Measurements from ENCODE around the gene KCTD3.
A peak's percentile ranks its signal among the peaks of the same experiment; 100 is the strongest.

KCTD3 gene

DNA sequence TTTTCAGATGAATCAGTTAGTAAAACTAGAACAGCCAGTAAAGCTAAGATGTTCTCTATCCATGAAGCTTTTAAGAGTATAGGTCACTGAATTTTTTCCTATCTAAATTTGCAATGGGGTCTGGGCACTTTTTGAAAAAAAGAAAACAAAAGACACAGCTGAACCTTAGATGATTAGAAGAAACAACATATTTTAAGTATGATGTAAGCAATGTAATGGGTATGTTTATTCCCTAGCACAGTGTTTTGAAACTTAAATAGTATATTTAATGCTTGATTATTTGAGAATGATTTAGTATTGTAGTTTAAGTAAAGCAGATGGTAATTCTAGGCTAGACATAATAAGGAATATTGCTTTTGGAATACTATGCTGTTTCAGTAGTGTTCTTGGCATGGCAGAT is 36.2 kb downstream of the KCTD3 start:
- Mint-ChIP-seq H3K9me3 (no peaks in the 10 kb centered on the region), H3K27me3 (ENCODE audit: low read depth, poor library complexity) (no peaks in the 10 kb centered on the region), H3K27ac (no peak overlapping the region), H3K4me1 (peaks cover 19% of the 10 kb centered on the region), H3K4me3 (no peak overlapping the region), H3K36me3 (ENCODE audit: low read depth) (peaks cover 39% of the 10 kb centered on the region)
- TF ChIP-seq, protein P1, sequence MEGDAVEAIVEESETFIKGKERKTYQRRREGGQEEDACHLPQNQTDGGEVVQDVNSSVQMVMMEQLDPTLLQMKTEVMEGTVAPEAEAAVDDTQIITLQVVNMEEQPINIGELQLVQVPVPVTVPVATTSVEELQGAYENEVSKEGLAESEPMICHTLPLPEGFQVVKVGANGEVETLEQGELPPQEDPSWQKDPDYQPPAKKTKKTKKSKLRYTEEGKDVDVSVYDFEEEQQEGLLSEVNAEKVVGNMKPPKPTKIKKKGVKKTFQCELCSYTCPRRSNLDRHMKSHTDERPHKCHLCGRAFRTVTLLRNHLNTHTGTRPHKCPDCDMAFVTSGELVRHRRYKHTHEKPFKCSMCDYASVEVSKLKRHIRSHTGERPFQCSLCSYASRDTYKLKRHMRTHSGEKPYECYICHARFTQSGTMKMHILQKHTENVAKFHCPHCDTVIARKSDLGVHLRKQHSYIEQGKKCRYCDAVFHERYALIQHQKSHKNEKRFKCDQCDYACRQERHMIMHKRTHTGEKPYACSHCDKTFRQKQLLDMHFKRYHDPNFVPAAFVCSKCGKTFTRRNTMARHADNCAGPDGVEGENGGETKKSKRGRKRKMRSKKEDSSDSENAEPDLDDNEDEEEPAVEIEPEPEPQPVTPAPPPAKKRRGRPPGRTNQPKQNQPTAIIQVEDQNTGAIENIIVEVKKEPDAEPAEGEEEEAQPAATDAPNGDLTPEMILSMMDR (IDR thresholded peaks at IDR 0.05), result no peak
- no peak for DNase-seq

GRCh38 chr1:215605011-215605621 is 38.0 kb downstream of the KCTD3 start:
- H3K4me3 Mint-ChIP-seq, result no peak overlapping the region

GRCh38 chr1:215606036-215606435 is 38.9 kb downstream of the KCTD3 start:
- DNase-seq, result no peak

More at GRCh38 chr1:215605011-215605621, 38.0 kb downstream of the KCTD3 start:
- no peak for DNase-seq
- Mint-ChIP-seq H3K4me1 (peaks cover 5% of the 10 kb centered on the region), H3K27ac (peak overlapping the region; percentile 5), H3K9me3 (no peaks in the 10 kb centered on the region), H3K36me3 (ENCODE audit: low read depth) (peaks cover 45% of the 10 kb centered on the region), H3K27me3 (ENCODE audit: low read depth, poor library complexity) (no peaks in the 10 kb centered on the region)
- TF ChIP-seq, protein P1 (IDR thresholded peaks at IDR 0.05), result no peak

DNA sequence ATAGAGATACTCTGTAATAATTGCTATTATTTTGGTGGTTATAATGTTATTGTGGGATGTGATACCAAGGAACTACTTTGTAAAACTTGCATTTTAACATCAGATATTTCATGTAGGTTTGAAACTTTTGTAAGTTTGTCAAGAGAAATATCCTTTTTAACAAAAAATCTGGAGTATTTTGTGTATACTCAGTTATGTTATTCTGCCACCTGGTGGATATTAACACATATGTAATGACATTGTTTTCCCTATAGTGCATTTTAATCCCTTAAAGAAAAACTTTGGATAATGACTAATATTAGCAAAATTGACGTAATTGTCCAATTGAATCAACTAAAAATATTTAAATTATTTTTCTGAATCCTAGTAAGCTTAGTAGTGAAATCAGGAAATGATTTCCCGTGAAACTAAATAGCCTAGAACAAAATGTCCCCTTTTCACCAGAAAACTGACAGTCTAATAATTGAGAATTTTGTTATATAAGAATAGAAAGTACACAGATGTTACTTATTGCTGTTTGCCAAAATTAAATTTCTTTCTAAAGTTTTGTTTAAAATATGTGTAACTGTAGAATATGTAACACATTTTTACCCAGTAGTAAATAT is 39.6 kb downstream of the KCTD3 start:
- Mint-ChIP-seq H3K4me1 (no peaks in the 10 kb centered on the region), H3K4me3 (no peak overlapping the region), H3K27me3 (ENCODE audit: low read depth, poor library complexity) (no peaks in the 10 kb centered on the region), H3K27ac (no peak overlapping the region), H3K9me3 (no peaks in the 10 kb centered on the region), H3K36me3 (ENCODE audit: low read depth) (peaks cover 42% of the 10 kb centered on the region)
- DNase-seq, result no peak
- TF ChIP-seq, protein P1 (IDR thresholded peaks at IDR 0.05), result peak; percentile 45

More at GRCh38 chr1:215606036-215606435, 38.9 kb downstream of the KCTD3 start:
- H3K4me1 Mint-ChIP-seq, result no peaks in the 10 kb centered on the region
- peaks cover 46% of the 10 kb centered on the region for H3K36me3 Mint-ChIP-seq (ENCODE audit: low read depth)
- H3K27ac Mint-ChIP-seq, result no peak overlapping the region
- H3K9me3 Mint-ChIP-seq, result no peaks in the 10 kb centered on the region
- no peaks in the 10 kb centered on the region for H3K27me3 Mint-ChIP-seq (ENCODE audit: low read depth, poor library complexity)
- TF ChIP-seq, protein P1 (IDR thresholded peaks at IDR 0.05), result no peak
- H3K4me3 Mint-ChIP-seq, result no peak overlapping the region

DNA sequence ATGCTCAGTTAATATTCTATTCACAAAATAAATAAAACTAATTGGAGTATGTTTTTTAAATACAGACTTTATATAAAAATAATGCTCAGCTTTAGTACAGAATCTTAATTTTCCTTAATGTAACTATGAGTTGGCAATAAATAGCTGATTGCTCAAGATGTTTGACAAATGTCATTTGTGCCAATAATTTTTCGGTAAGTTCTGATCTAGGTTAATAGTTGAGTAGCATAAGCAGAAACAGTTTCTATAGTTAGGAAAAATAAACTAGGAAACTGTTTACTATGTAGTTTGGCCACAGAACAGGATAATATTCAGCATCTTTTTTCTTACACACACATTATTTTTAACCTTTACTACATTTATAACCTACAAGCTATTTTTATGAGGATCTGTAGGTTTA is 40.3 kb downstream of the KCTD3 start:
- H3K4me3 Mint-ChIP-seq, result no peak overlapping the region
- no peak overlapping the region for H3K27ac Mint-ChIP-seq
- H3K9me3 Mint-ChIP-seq, result peaks cover 2% of the 10 kb centered on the region
- no peaks in the 10 kb centered on the region for H3K27me3 Mint-ChIP-seq (ENCODE audit: low read depth, poor library complexity)
- TF ChIP-seq, protein P1 (IDR thresholded peaks at IDR 0.05), result no peak
- no peak for DNase-seq
- H3K36me3 Mint-ChIP-seq (ENCODE audit: low read depth), result peaks cover 45% of the 10 kb centered on the region
- H3K4me1 Mint-ChIP-seq, result no peaks in the 10 kb centered on the region

- Mint-ChIP-seq H3K4me3 (no peak overlapping the region), H3K9me3 (peaks cover 15% of the 10 kb centered on the region), H3K27me3 (ENCODE audit: low read depth, poor library complexity) (no peaks in the 10 kb centered on the region), H3K27ac (no peak overlapping the region), H3K4me1 (no peaks in the 10 kb centered on the region), H3K36me3 (ENCODE audit: low read depth) (peaks cover 55% of the 10 kb centered on the region)
- DNase-seq, result no peak
- TF ChIP-seq, protein P1 (IDR thresholded peaks at IDR 0.05), result no peak
Observed at GRCh38 chr1:215608646-215609045, 41.5 kb downstream of the KCTD3 start.

All from nephron progenitor cell (in vitro differentiated cells).